Measurements from ENCODE around the gene PAQR8. TPM values are rescaled to one million over a fixed set of nuclear protein-coding genes. Genes with fewer than 3 reads are reported as not detected.

PAQR8 gene
- total and polyA plus RNA-seq, 4 donors, result 2.5 to 9.3 (median 5.9) TPM

DNA sequence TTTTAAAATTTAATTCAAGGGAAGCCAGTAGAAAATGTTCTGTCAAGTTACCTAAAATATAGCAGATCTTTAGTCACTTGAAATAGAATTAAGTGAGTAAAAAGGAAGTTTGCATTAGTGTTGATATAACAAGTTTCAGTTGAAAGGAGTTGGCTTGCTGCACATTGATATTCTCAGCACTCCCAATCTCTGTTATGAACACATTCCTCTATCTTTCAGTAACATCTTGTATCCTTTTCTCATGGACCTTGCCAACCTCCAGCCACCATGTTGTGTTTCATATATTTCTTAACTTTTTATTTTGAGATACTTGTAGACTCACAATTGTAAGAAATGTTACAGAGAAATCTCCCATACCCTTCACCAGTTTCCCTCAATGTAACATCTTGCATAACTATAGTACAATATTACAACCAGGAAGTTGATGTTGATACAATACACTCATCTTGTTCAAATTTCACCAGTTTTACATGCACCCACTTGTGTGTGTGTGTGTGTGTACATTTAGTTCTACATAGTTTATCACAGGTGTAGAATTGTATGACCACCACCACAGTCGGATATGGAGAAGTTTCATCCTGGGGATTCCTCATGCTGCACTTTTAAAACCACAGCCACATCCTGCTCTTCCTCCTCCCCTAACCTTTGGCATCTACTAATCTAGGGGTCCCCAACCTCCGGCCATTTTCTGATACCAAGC, 20.2 kb upstream of the PAQR8 start:
- Histone ChIP-seq H3K4me1 (ENCODE audit: control insufficient read depth in 5 of 5, insufficient read depth in 5 of 5, low read length in 5 of 5) (peaks cover 0 to 2% (median 0%) of the 10 kb centered on the region in 5 donors), H3K27me3 (ENCODE audit: control insufficient read depth in 3 of 3, insufficient read depth in 3 of 3, low read length in 2 of 3) (peaks cover 0 to 2% (median 0%) of the 10 kb centered on the region in 3 donors), H3K4me3 (no peak overlapping the region), H3K27ac (ENCODE audit: low read depth in 1 of 2, low read length in 1 of 2) (no peak overlapping the region), H3K9ac (ENCODE audit: insufficient read depth in 1 of 2, low read length in 2 of 2) (no peak overlapping the region), H3K9me3 (ENCODE audit: control insufficient read depth in 4 of 4, insufficient read depth in 3 of 4, low read length in 3 of 4) (no peaks in the 10 kb centered on the region), H3K36me3 (ENCODE audit: control insufficient read depth in 4 of 4, insufficient read depth in 4 of 4, low read length in 4 of 4) (no peaks in the 10 kb centered on the region)
- WGBS, 2 donors, result 28 to 55% methylated on average over 2 of the region's 2 CpGs
- ATAC-seq (ENCODE audit: insufficient read depth, low FRiP score) (no peak), DNase-seq (no peak)
- TF ChIP-seq CTCF (IDR thresholded peaks at IDR 0.05; ENCODE audit: control extremely low read depth, extremely low read depth), result no peak

- 97 to 100% methylated on average over 1 of the region's 1 CpG for WGBS, 2 donors
- H3K36me3 ChIP-seq (ENCODE audit: control insufficient read depth in 4 of 4, insufficient read depth in 4 of 4, low read length in 4 of 4), result no peaks in the 10 kb centered on the region
- no peak for TF ChIP-seq CTCF (IDR thresholded peaks at IDR 0.05; ENCODE audit: control extremely low read depth, extremely low read depth)
- peaks cover 0 to 2% (median 0%) of the 10 kb centered on the region in 5 donors for H3K4me1 ChIP-seq (ENCODE audit: control insufficient read depth in 5 of 5, insufficient read depth in 5 of 5, low read length in 5 of 5)
- DNase-seq, result no peak
- H3K9ac ChIP-seq (ENCODE audit: insufficient read depth in 1 of 2, low read length in 2 of 2), result no peak overlapping the region
- peaks cover 0 to 7% (median 0%) of the 10 kb centered on the region in 3 donors for H3K27me3 ChIP-seq (ENCODE audit: control insufficient read depth in 3 of 3, insufficient read depth in 3 of 3, low read length in 2 of 3)
- H3K9me3 ChIP-seq (ENCODE audit: control insufficient read depth in 4 of 4, insufficient read depth in 3 of 4, low read length in 3 of 4), result no peaks in the 10 kb centered on the region
- H3K4me3 ChIP-seq, result no peak overlapping the region
- ATAC-seq (ENCODE audit: insufficient read depth, low FRiP score), result no peak
- H3K27ac ChIP-seq (ENCODE audit: low read depth in 1 of 2, low read length in 1 of 2), result no peak overlapping the region
These were observed 16.6 kb upstream of the PAQR8 start for GRCh38 chr6:52345311-52345710.

- Histone ChIP-seq H3K27ac (ENCODE audit: low read depth in 1 of 2, low read length in 1 of 2) (no peak overlapping the region), H3K9me3 (ENCODE audit: control insufficient read depth in 4 of 4, insufficient read depth in 3 of 4, low read length in 3 of 4) (no peaks in the 10 kb centered on the region), H3K4me1 (ENCODE audit: control insufficient read depth in 5 of 5, insufficient read depth in 5 of 5, low read length in 5 of 5) (peaks cover 0 to 2% (median 0%) of the 10 kb centered on the region in 5 donors), H3K27me3 (ENCODE audit: control insufficient read depth in 3 of 3, insufficient read depth in 3 of 3, low read length in 2 of 3) (peaks cover 0 to 7% (median 0%) of the 10 kb centered on the region in 3 donors), H3K9ac (ENCODE audit: insufficient read depth in 1 of 2, low read length in 2 of 2) (no peak overlapping the region), H3K36me3 (ENCODE audit: control insufficient read depth in 4 of 4, insufficient read depth in 4 of 4, low read length in 4 of 4) (no peaks in the 10 kb centered on the region), H3K4me3 (no peak overlapping the region)
- ATAC-seq (ENCODE audit: insufficient read depth, low FRiP score), result no peak
- DNase-seq, result no peak
- WGBS, 2 donors, result 92 to 93% methylated on average over 2 of the region's 2 CpGs
- no peak for TF ChIP-seq CTCF (IDR thresholded peaks at IDR 0.05; ENCODE audit: control extremely low read depth, extremely low read depth)
These were observed 15.4 kb upstream of the PAQR8 start for GRCh38 chr6:52346503-52346902.
